A172 (cell line): ENCODE data around the gene COG2. TPM values are rescaled to one million over a fixed set of nuclear protein-coding genes. Genes with fewer than 3 reads are reported as not detected.
"Not testable (repeated sequence)": the region's sequence is repeated elsewhere in the genome, so short reads cannot be mapped to it uniquely, and the experiment has no call there.

Experiments used
- DNase-seq: peaks from one replicate; pipeline ENCODE4 v3.0.0-alpha.2; 2015; ENCODE audit warnings: low spot score
- total RNA-seq: library from RNA; depleted of rRNA; stranded (reverse); fragments of >200 nt; shearing (Covaris generic); gene quantifications from 2 replicates; pipeline ENCODE4 v1.2.3, GENCODE V29; 2014

Gene COG2
- total RNA-seq, 1 experiment from 2014 or later = 30.7 TPM

GRCh38 chr1:230679192-230679591 is 36.9 kb downstream of the COG2 start:
- no peak for DNase-seq

- DNase-seq = no peak
Observed at GRCh38 chr1:230679825-230680224, 37.5 kb downstream of the COG2 start.

GRCh38 chr1:230680300-230681025 is 38.2 kb downstream of the COG2 start:
- DNase-seq = no peak

DNA sequence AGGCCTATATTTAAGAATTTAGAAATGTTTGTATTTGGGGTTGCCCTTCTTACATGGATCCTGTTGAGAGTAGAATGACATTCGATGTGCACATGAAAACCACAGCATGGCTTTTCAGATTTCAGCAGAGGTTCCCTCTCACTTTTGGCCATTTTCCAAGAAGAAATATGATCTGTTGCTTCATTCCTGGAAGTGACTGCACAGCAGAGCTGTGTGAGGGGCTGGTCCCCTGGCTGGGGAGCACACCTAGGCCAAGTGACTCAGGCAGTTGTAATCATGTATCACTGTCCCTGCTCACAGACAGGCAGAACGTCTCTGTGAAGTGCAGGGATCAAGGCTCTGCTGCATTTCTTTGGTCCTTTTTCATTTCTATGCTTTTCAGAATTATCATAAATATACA is 39.3 kb downstream of the COG2 start:
- DNase-seq = peak; percentile 61

GRCh38 chr1:230682274-230682673 is 40.0 kb downstream of the COG2 start:
- DNase-seq = no peak

DNA sequence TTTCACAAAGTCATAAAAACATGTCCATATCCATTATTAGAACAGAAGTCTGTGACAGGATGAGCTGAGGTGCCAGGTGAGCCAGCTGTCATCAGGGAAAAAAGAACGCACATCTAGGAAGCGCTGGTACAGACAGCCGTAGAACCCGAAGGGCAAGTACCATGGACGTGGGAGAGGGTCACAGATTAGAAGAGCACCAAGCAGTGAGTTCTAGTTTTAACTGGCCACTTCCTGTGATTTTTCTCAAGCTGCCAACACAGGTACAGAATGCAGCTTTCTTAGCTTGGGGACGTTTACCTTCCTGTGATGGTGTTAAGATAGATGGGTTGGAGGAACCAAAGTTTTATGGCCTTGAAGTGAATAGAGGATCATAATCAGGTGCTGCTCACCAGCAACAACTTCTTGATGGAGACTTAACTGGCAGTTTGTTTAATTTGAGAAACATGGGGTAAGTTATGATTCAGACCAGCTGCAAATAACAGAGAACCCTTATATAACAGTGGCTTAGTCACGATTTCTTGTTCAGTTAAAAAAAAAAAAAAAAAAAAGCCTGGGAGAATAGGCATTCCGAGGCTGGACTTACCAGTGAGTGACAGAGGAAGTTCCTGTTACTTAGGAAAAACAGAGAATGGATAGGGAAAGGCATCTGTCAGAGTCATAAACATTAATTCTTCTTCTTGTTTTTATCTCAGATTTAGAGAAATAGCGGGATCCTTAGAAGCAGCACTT is 40.8 kb downstream of the COG2 start:
- peak; percentile 16 for DNase-seq

DNA sequence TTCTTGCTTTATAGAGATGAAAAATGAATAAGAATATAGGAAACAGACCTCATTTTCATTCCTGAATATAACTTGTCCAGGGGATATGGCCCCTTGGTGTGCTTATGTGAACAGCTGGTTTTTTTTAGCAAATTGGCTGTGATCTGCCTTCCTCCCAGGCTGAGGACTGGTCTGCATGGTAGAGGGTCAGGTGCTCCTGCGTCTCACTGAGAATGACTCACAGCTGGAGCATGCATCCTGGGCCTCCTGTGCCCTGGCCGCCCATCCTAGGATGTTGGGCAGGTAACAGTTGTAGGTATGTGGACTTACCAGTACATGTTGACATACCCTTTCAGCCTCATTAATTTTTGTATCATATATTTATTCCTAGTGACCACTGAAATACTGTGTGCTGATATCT is 41.9 kb downstream of the COG2 start:
- DNase-seq = no peak

DNA sequence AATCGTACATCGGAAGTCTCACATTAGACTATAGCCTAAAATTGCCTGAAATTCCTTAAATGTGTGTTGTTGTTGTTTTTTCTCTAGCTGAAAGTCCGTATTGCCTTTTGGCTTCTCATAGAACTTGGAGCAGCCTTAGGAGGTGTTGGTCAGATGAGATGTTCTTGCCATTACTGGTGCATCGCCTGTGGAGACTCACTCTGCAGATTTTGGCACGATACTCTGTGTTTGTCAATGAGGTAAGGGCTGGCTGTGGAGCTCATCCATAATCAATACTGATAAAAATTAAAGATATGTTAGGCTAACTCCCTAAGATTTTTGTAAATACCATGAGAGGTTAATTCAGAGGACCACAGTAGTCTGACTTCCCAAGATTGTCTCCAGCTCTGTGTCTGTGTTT is 42.7 kb downstream of the COG2 start:
- DNase-seq = no peak

DNA sequence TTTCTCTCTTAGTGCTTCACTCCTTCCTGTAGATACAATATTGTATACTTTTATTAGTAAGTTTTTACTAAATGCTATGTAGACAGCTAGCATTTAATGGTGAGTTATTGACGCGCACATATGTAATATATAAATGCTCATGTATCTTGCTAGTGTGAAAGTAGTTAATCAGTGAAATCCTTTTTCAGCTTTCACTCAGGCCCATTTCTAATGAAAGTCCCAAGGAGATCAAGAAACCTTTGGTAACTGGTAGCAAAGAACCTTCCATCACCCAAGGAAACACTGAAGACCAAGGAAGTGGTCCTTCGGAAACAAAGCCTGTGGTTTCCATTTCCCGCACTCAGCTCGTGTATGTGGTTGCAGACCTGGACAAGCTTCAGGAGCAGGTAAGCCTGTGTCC is 44.5 kb downstream of the COG2 start:
- no peak for DNase-seq

- no peak for DNase-seq
Observed at GRCh38 chr1:230690101-230690500, 47.8 kb downstream of the COG2 start.

DNA sequence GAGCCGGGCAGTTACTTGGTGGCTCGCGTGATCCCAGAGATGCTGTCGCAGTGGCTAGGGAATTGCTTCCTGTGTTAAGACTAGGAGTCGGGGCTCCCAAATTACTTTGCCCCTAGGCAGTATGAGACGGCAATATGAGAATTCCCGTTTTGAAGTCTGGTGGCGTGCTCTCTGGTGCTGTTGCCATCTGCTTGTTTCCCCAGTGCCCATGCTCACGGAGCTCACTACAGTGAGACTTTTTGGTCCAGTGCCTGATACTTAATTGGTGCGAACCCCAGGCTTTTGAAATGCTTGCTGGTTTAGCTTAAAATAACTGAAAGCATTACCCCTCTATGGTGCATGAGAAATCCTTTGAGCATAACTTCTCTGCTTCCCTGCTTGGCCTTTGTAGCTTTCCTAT is 49.3 kb downstream of the COG2 start:
- no peak for DNase-seq

GRCh38 chr1:230693221-230693620 is 50.9 kb downstream of the COG2 start:
- no peak for DNase-seq

GRCh38 chr1:230693777-230694176 is 51.5 kb downstream of the COG2 start:
- DNase-seq = no peak

GRCh38 chr1:230694464-230694863 is 52.2 kb downstream of the COG2 start:
- DNase-seq = no peak

DNA sequence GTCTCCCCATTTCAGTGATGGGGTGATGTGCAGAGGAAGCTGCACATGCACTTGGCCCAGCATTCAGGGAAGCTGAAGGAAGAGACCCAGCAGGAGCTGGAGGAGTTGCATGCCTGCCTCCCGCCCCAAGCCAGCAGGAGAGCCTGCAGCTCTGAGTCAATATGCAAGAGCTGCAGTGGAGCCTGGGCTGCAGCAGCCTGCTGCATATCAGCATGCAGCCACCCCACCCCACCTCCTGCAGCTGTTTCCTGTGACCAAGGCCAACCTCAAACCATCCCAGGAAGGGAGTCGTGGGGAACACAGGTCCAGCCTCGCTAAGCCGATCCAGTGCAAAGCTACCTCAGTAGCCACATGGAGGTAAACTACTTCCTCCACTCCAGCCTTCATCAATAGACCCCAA is 52.7 kb downstream of the COG2 start:
- DNase-seq = no peak

DNA sequence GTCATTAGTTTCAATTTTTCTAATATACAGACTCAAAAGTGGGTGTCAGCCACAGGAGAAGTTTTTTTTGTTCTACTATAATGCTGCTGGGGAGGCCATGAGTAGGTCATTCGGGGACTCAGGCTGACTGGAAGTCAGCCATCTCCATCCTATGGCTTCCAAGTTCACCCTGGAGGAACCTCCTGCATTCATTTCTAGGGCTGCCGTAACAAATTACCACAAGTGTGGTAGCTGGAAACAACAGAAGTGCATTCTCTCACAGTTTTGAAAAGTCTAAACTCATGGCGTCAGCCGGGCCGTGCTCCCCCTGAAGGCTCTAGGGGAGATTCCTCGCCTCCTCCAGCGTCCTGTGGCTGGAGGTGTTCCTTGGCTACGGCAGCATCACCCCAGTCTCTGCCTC is 53.9 kb downstream of the COG2 start:
- no peak for DNase-seq

DNA sequence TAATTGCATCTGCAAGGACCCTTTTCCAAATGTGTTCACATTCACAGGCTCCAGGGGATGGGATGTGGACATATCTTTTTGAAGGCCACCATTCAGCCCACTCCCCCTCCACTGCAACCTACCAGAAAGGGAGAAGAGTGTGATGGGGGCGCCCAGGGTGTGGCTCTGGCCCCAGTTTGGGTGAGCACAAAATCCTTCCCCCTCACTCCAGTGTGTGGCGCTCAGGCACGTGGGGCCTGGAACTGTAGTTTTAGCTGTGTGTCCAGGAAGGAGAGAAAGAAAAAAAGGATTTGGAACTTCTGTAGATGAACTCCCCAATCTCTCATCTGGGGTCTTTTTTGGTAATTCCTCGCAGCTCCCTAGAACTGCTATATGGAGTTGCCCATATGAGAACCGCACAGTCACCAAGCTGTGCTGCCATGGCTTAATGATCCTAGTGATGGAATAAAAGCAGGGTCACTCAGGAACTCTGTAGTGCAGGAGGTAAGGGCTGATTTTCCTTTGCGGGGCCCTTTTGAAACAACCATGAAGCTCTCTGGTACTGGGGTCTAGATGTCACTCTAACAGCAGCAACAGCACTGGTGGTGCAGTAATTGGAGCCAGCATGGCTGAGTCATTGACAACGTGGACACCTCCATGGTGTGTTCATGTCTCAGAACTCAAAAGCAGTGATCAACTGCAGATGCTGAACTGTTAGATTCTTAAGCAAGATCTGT is 54.6 kb downstream of the COG2 start:
- DNase-seq = no peak

DNA sequence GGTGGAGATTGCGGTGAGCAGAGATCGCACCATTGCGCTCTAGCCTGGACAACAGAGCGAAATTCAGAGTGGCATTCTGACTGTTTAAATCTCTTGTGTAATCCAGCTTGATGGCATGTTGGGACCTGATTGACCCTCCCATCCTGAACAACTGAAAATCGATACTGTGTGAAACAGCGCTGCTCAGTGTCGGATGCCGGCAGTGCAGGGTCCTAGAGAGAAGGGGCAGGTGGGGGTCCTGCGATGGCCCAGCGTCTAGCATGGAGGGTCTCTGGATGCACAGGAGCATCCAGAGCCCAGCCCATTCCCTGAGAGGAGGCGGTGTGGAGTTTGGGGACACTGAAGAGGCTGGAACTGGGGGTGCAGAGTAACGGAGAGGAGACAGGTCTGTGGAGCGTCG is 55.8 kb downstream of the COG2 start:
- DNase-seq = no peak

DNA sequence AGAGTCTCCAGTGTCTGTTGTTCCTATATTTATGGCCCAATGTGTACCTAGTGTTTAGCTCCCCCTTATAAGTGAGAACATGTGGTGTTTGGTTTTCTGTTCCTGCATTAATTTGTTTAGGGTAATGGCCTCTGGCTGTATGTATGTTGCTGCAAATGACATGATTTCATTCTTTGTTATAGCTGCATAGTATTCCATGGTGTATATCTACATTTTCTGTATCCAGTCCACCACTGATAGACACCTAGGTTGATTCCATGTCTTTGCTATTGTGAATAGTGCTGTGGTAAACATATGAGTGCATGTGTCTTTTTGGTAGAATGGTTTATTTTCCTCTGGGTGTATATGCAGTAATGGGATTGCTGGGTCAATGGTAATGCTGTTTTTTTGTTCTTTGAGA is 56.7 kb downstream of the COG2 start:
- not testable (repeated sequence) for DNase-seq

- no peak for DNase-seq
Observed at GRCh38 chr1:230699716-230700115, 57.4 kb downstream of the COG2 start.

- no peak for DNase-seq
Observed at GRCh38 chr1:230700132-230700531, 57.9 kb downstream of the COG2 start.

- no peak for DNase-seq
Observed at GRCh38 chr1:230701434-230701833, 59.2 kb downstream of the COG2 start.
